GM12874 (cell line): ENCODE measurements around the gene PARD3.

ENCODE experiments used
- CTCF ChIP-seq: IDR thresholded peaks from 2 replicates; pipeline ENCODE4 v1.5.1; 2011; ENCODE audit warnings: low read depth, mild to moderate bottlenecking, control low read depth, low read length, moderate library complexity; ENCODE audit not compliant: insufficient read depth

The PARD3 gene

DNA sequence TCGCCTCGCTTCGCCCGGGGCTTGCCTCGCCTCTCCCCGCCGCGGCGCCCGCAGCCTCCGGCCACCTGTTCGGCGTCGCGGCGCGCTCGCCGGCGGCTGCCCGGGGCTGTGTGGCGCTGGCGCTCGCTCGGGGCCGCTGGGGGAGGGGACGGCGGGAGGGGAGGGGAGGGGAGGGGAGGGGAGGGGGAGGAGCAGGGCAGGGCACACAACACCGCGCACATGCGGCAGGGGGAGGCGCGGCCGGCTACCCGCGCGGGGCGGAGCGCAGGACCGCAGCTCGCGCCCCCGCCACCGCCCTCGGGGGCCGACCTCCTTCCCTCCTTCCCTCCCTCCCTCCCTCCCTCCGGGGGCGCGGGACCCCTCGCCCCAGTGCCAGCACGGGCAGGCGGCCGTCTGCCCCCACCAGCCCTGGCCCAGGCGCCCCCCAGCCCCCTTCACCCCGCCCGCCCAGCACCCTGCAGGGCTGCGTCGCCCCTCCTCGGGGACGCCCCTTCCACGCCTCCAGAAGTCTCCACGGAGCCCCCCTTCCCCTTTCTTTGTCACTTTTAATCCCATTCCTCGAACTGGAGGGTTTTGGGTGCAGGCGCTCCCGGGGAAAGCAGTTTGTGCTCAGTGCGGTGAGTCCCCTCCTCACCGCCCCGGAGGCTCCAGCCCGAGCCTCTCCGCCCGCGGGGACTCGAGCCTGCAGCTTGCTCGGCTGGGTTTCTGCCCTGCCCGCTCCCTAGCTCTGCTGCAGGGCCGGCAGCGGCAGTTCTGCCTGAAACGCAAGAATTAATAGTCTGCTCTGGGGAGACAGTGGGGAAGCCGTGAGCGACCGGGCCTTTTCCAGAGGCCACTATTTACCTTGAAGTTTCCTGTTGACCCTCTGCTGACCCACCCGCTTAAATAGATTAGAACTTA lies at the start of gene PARD3:
Gene PARD3 (minus strand): TSS at position 112 of the 900 bp plus-strand sequence. CDS start 301 bp downstream, outside the sequence.
- TF ChIP-seq CTCF = no peak

GRCh38 chr10:34864149-34865067 lies 49.3 kb upstream of the PARD3 start:
- no peak for TF ChIP-seq CTCF

- no peak for TF ChIP-seq CTCF
Observed at GRCh38 chr10:34862892-34863291, 47.8 kb upstream of the PARD3 start.

DNA sequence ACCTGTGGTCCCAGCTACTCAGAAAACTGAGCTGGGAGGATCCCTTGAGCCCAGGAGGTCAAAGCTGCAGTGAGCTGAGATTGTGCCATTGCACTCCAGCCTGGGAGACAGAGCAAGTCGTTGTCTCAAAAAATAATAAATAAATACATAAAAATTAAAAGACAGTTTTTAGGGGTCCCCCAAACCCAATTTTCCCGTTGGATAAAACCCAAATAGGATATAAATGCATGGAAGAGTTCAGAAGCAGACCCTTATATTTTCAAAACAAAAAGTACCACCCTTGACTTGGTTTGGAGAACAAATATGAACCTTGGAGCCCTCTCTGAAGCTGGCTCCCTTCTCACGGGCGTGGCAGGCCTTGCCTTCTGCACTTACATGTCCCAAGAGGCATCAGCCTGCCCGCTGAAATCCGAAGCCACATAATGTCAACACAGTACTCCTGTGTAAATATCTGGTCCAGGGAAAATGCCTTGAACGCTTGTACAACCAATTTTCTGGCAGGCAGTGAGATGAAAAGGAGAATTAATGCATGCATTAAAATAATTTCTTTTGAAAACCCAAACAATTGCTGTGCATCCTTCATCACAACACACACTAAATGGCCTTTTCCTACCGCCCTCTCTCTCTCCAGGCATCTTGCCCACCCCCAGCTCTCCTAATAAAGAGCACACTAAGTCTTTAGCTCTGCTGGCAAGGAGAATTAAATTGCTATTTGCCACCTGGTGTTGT lies 46.4 kb upstream of the PARD3 start:
- no peak for TF ChIP-seq CTCF

- TF ChIP-seq CTCF = no peak
Observed at GRCh38 chr10:34859170-34859569, 44.1 kb upstream of the PARD3 start.

GRCh38 chr10:34858003-34858402 lies 42.9 kb upstream of the PARD3 start:
- no peak for TF ChIP-seq CTCF
